Measurements from ENCODE around the gene THAP2. TPM values are rescaled to one million over a fixed set of nuclear protein-coding genes. Genes with fewer than 3 reads are reported as not detected.

THAP2 gene
- total RNA-seq, 1 experiment from 2014 or later, result 3.7 TPM

GRCh38 chr12:71664411-71665089 is 449 bp downstream of the THAP2 start:
- ATAC-seq (peak; percentile 16; the same call in 1 of the 2 replicates), DNase-seq (ENCODE audit: low read depth, low spot score) (no peak)
- Histone ChIP-seq H3K27ac (ENCODE audit: low read length) (peak overlapping the region; percentile 99), H3K9me3 (ENCODE audit: control insufficient read depth, insufficient read depth, low read depth, low read length) (no peaks in the 10 kb centered on the region), H3K4me3 (ENCODE audit: low read depth in 2 of 2, low read length in 2 of 2) (peak overlapping the region; percentile 97 to 98), H3K4me1 (ENCODE audit: control insufficient read depth, insufficient read depth, low read length) (peaks cover 15% of the 10 kb centered on the region; the same call in 1 of the 2 replicates), H3K27me3 (ENCODE audit: control insufficient read depth, insufficient read depth, low read length) (no peaks in the 10 kb centered on the region), H3K36me3 (ENCODE audit: control insufficient read depth, insufficient read depth, low read length) (peaks cover 13% of the 10 kb centered on the region)
- intact Hi-C loops (cut with micrococcal nuclease; ENCODE audit: unreplicated experiment) (no loop called here), in situ Hi-C loops (cut with HindIII; ENCODE audit: low pct_unique_long_range_greater_than_20kb, low sequenced_read_pairs) (no loop called here)
- BruUV-seq (replicated peaks), result TSS peak; percentile 91
- ChIA-PET CTCF (interaction anchor here (2.4 kb wide), 1 partner anchor 82 kb away, joined by 12 read pairs; no protein-coding TSS in a partner anchor), POLR2A (interaction anchor here (2.6 kb wide), 1 partner anchor 22 kb away, joined by 16 read pairs; the partner anchor contains the start of gene TMEM19)
- TF ChIP-seq REST (IDR thresholded peaks at IDR 0.05; ENCODE audit: insufficient read depth in 1 of 2, low read depth in 2 of 2, low read length in 1 of 2) (0 out of 4 replicates have a peak, but pooled peaks of 1 of the 2 experiments have one; percentile 41), SIN3A (IDR thresholded peaks at IDR 0.05; ENCODE audit: borderline replicate concordance, insufficient read depth, low read depth, low read length) (0 out of 2 replicates have a peak, but pooled peaks have one; percentile 10), CTCF (IDR thresholded peaks at IDR 0.05) (no peak)

- BruUV-seq (replicated peaks), result no TSS peak
- in situ Hi-C loops (cut with HindIII; ENCODE audit: low pct_unique_long_range_greater_than_20kb, low sequenced_read_pairs), result no loop called here
These were observed 976 bp downstream of the THAP2 start for GRCh38 chr12:71665090-71665463.

GRCh38 chr12:71666259-71666658 is 2.2 kb downstream of the THAP2 start:
- peaks cover 5% of the 10 kb centered on the region; the same call in 1 of the 2 replicates for H3K36me3 ChIP-seq (ENCODE audit: control insufficient read depth, insufficient read depth, low read length)
- ATAC-seq (no peak), DNase-seq (ENCODE audit: low read depth, low spot score) (no peak)
- intact Hi-C loops (cut with micrococcal nuclease; ENCODE audit: unreplicated experiment), result no loop called here
- H3K9me3 ChIP-seq (ENCODE audit: control insufficient read depth, insufficient read depth, low read depth, low read length), result no peaks in the 10 kb centered on the region
- TF ChIP-seq REST (IDR thresholded peaks at IDR 0.05; ENCODE audit: insufficient read depth in 1 of 2, low read depth in 2 of 2, low read length in 1 of 2) (no peak), TCF7L2 (IDR thresholded peaks at IDR 0.05; ENCODE audit: low read depth, low read length) (no peak), SIN3A (IDR thresholded peaks at IDR 0.05; ENCODE audit: borderline replicate concordance, insufficient read depth, low read depth, low read length) (no peak), CTCF (IDR thresholded peaks at IDR 0.05) (no peak), POLR2AphosphoS5 (IDR thresholded peaks at IDR 0.05; ENCODE audit: low read depth, low read length) (no peak)
- no TSS peak for BruUV-seq (replicated peaks)
- ChIA-PET CTCF (no interaction called here), POLR2A (no interaction called here)
- in situ Hi-C loops (cut with HindIII; ENCODE audit: low pct_unique_long_range_greater_than_20kb, low sequenced_read_pairs), result no loop called here
- peaks cover 8% of the 10 kb centered on the region; the same call in 1 of the 2 replicates for H3K4me1 ChIP-seq (ENCODE audit: control insufficient read depth, insufficient read depth, low read length)
- H3K27me3 ChIP-seq (ENCODE audit: control insufficient read depth, insufficient read depth, low read length), result no peaks in the 10 kb centered on the region
- no peak overlapping the region for H3K4me3 ChIP-seq (ENCODE audit: low read depth in 2 of 2, low read length in 2 of 2)
- H3K27ac ChIP-seq (ENCODE audit: low read length), result no peak overlapping the region

More at GRCh38 chr12:71665090-71665463, 976 bp downstream of the THAP2 start:
- Histone ChIP-seq H3K27me3 (ENCODE audit: control insufficient read depth, insufficient read depth, low read length) (no peaks in the 10 kb centered on the region), H3K4me3 (ENCODE audit: low read depth in 2 of 2, low read length in 2 of 2) (peak overlapping the region; percentile 97 to 98), H3K9me3 (ENCODE audit: control insufficient read depth, insufficient read depth, low read depth, low read length) (no peaks in the 10 kb centered on the region), H3K4me1 (ENCODE audit: control insufficient read depth, insufficient read depth, low read length) (peaks cover 15% of the 10 kb centered on the region; the same call in 1 of the 2 replicates), H3K27ac (ENCODE audit: low read length) (peak overlapping the region; percentile 99), H3K36me3 (ENCODE audit: control insufficient read depth, insufficient read depth, low read length) (peaks cover 8% of the 10 kb centered on the region)
- no peak for ATAC-seq
- no peak for DNase-seq (ENCODE audit: low read depth, low spot score)
- CTCF ChIA-PET, result no interaction called here
- no peak for TF ChIP-seq SIN3A (IDR thresholded peaks at IDR 0.05; ENCODE audit: borderline replicate concordance, insufficient read depth, low read depth, low read length)
- intact Hi-C loops (cut with micrococcal nuclease; ENCODE audit: unreplicated experiment), result no loop called here
- POLR2A ChIA-PET, result interaction anchor here (2.6 kb wide), 1 partner anchor 21 kb away, joined by 16 read pairs; the partner anchor contains the start of gene TMEM19
